ENCODE data around the gene DYRK1B. TPM values are rescaled to one million over a fixed set of nuclear protein-coding genes. Genes with fewer than 3 reads are reported as not detected.

The DYRK1B gene
- total and polyA plus RNA-seq, 8 donors = 6.2 to 20.6 (median 8.3) TPM

DNA sequence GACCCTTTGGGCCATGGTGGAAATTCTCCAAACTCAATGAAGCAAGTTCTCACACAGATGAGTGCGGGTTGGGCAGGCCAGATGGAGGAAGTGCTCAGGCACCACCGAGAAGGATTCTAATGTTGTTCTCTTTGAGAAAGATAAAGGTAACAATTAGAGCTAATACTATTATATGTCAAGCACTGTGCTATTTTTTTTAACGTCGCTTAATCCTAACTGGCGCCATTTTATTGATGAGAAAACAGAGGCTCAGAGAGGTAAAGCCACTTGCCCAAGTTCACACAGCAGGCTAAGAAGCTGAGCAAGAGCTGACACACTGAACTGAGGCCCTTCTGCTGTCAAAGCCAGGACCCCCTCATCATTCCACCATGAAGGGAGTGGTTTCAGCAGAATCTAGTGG, 11.2 kb upstream of the DYRK1B start:
- Histone ChIP-seq H3K27ac (no peak overlapping the region), H3K4me1 (peaks cover 11 to 23% (median 13%) of the 10 kb centered on the region in 3 donors), H3K36me3 (no peaks in the 10 kb centered on the region), H3K27me3 (no peaks in the 10 kb centered on the region), H3K4me3 (peak overlapping the region in 3 of 4 donors; percentile 65 to 73 (median 70)), H3K9me3 (no peaks in the 10 kb centered on the region)
- WGBS, 2 donors = 22 to 30% methylated on average over 5 of the region's 5 CpGs
- intact Hi-C loops (cut with DNase I) = no loop called here
- FAIRE-seq (no peak), DNase-seq (no peak), ATAC-seq (no peak)
- no peak for TF ChIP-seq CTCF (IDR thresholded peaks at IDR 0.05)

DNA sequence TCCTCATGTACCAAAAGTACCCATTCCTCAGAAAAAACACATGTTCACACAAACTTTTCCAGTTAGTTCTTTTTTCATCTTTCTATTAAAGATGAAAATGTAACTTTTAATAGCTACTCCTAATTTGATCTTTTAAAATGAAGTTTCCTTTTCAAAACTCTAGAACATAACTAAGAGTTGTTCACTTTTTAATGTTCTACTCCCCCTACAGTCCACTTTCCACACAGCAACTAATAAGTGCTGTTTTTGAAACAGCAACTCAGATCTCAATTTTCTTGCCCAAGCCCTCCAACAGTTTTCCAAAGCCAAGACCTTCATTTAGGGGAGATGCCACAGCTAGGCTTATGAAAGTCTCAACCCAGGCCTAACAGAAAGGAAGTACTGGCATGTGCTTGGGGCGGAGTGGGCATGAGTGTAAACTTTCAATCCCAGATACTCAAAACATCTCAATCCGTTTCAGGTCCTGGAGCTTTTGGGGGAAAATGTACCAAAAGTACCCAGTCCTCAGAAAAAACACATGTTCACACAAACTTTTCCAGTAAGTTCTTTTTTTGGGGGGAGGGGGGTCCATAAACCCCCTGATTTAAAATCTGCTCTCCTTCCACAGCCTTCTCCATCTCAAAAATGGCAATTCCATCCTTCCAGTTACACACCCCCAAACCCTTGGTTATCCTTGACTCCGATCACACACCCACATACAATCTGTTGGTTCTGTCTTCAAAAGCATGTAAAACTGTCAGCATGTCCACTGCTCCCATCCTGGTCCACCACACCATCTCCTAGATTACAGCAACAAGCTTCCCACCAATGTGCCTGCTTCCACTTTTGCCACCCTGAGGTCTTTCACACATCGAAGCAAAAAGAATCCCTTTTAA, 10.2 kb upstream of the DYRK1B start:
- H3K4me1 ChIP-seq = peaks cover 11 to 23% (median 13%) of the 10 kb centered on the region in 3 donors
- peak; percentile 28 to 46 (median 36) for TF ChIP-seq CTCF (IDR thresholded peaks at IDR 0.05)
- DNase-seq = no peak
- no peaks in the 10 kb centered on the region for H3K27me3 ChIP-seq
- H3K9me3 ChIP-seq = no peaks in the 10 kb centered on the region
- 49 to 60% methylated on average over 4 of the region's 4 CpGs for whole genome bisulfite sequencing, 2 donors
- H3K4me3 ChIP-seq = no peak overlapping the region
- intact Hi-C loops (cut with DNase I) = loop anchor here in 1 of 3 donors (5.0 kb wide), 1 partner anchor 52 kb away; no protein-coding TSS in a partner anchor
- H3K36me3 ChIP-seq = peaks cover 0 to 8% (median 2%) of the 10 kb centered on the region in 3 donors
- no peak for FAIRE-seq
- no peak overlapping the region for H3K27ac ChIP-seq
- ATAC-seq = no peak

GRCh38 chr19:39842693-39843435, 8.9 kb upstream of the DYRK1B start:
- FAIRE-seq = no peak
- TF ChIP-seq CTCF (IDR thresholded peaks at IDR 0.05) = no peak
- no peak overlapping the region for H3K27ac ChIP-seq

GRCh38 chr19:39841041-39841440, 7.1 kb upstream of the DYRK1B start:
- H3K4me3 ChIP-seq = no peak overlapping the region
- H3K9me3 ChIP-seq = no peaks in the 10 kb centered on the region
- DNase-seq (no peak), FAIRE-seq (no peak), ATAC-seq (no peak)
- WGBS, 2 donors = 89 to 97% methylated on average over 4 of the region's 4 CpGs
- peaks cover 11 to 23% (median 13%) of the 10 kb centered on the region in 3 donors for H3K4me1 ChIP-seq
- H3K36me3 ChIP-seq = peaks cover 4 to 33% (median 29%) of the 10 kb centered on the region in 3 donors
- H3K27ac ChIP-seq = no peak overlapping the region
- H3K27me3 ChIP-seq = no peaks in the 10 kb centered on the region
- no peak for TF ChIP-seq CTCF (IDR thresholded peaks at IDR 0.05)
- intact Hi-C loops (cut with DNase I) = loop anchor here in 1 of 3 donors (5.0 kb wide), 1 partner anchor 49 kb away; no protein-coding TSS in a partner anchor

More at GRCh38 chr19:39842693-39843435, 8.9 kb upstream of the DYRK1B start:
- intact Hi-C loops (cut with DNase I) = loop anchor here in 1 of 3 donors (5.0 kb wide), 1 partner anchor 51 kb away; no protein-coding TSS in a partner anchor
- ATAC-seq (no peak), DNase-seq (no peak)
- whole genome bisulfite sequencing, 2 donors = 73 to 79% methylated on average over 7 of the region's 7 CpGs
- no peaks in the 10 kb centered on the region for H3K9me3 ChIP-seq
- no peaks in the 10 kb centered on the region for H3K27me3 ChIP-seq
- no peak overlapping the region for H3K4me3 ChIP-seq
- H3K36me3 ChIP-seq = peaks cover 0 to 17% (median 12%) of the 10 kb centered on the region in 3 donors
- H3K4me1 ChIP-seq = peaks cover 11 to 23% (median 13%) of the 10 kb centered on the region in 3 donors
